ENCODE data around the gene SH3RF1.

- no peak for TF ChIP-seq CTCF (conservative IDR thresholded peaks at IDR 0.05 in 1 of 2, IDR thresholded peaks at IDR 0.05 in 1 of 2; ENCODE audit: extremely low read depth in 1 of 2, insufficient read depth in 1 of 2, low read depth in 1 of 2, low read length in 2 of 2)
- TF ChIP-seq EZH2 (IDR thresholded peaks at IDR 0.05; ENCODE audit: borderline replicate concordance, low read length): no peak
Measured at GRCh38 chr4:169122422-169122821, 148.3 kb downstream of the SH3RF1 start.
